ENCODE measurements around the gene CDK6. TPM values are rescaled to one million over a fixed set of nuclear protein-coding genes. Genes with fewer than 3 reads are reported as not detected.

CDK6 gene
- total and polyA plus RNA-seq, 2 of the 8 experiments (the other 6 are each of a cell fraction or from before 2014, with no cell fraction given), result 5.9 to 18.9 TPM

- TF ChIP-seq SRF (IDR thresholded peaks at IDR 0.05; ENCODE audit: low read depth, low read length) (no peak), YY1 (IDR thresholded peaks at IDR 0.05; ENCODE audit: low read depth, low read length) (no peak)
- TF ChIP-seq, protein P1, sequence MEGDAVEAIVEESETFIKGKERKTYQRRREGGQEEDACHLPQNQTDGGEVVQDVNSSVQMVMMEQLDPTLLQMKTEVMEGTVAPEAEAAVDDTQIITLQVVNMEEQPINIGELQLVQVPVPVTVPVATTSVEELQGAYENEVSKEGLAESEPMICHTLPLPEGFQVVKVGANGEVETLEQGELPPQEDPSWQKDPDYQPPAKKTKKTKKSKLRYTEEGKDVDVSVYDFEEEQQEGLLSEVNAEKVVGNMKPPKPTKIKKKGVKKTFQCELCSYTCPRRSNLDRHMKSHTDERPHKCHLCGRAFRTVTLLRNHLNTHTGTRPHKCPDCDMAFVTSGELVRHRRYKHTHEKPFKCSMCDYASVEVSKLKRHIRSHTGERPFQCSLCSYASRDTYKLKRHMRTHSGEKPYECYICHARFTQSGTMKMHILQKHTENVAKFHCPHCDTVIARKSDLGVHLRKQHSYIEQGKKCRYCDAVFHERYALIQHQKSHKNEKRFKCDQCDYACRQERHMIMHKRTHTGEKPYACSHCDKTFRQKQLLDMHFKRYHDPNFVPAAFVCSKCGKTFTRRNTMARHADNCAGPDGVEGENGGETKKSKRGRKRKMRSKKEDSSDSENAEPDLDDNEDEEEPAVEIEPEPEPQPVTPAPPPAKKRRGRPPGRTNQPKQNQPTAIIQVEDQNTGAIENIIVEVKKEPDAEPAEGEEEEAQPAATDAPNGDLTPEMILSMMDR (IDR thresholded peaks at IDR 0.05; ENCODE audit: control extremely low read depth in 1 of 3, insufficient read depth in 1 of 3, low read depth in 1 of 3, low read length in 3 of 3), result no peak
Observed at GRCh38 chr7:92873776-92874175, 37.4 kb upstream of the CDK6 start (continued).

Data from H1 (cell line).